Suprapubic skin (tissue), 4 donors: ENCODE measurements around the gene SATB1. TPM values are rescaled to one million over a fixed set of nuclear protein-coding genes. Genes with fewer than 3 reads are reported as not detected.

ENCODE experiments used
- DNase-seq, 2 donors: peaks; one replicate each; pipeline ENCODE4 v3.0.0-alpha.2; 2019; ENCODE audit warnings: low spot score in 2 of 2
- H3K27ac ChIP-seq: fragments of 200-600 bp; sonication (generic); one replicate; pipeline ENCODE4 v1.5.1; 2019
- H3K27me3 ChIP-seq: fragments of 200-600 bp; sonication (generic); one replicate; pipeline ENCODE4 v1.5.1; 2019
- H3K36me3 ChIP-seq: fragments of 200-600 bp; sonication (generic); one replicate; pipeline ENCODE4 v1.5.1; 2019
- H3K4me1 ChIP-seq: fragments of 200-600 bp; sonication (generic); one replicate; pipeline ENCODE4 v1.5.1; 2019
- H3K4me3 ChIP-seq: fragments of 200-600 bp; sonication (generic); one replicate; pipeline ENCODE4 v1.5.1; 2019; ENCODE audit warnings: mild to moderate bottlenecking
- H3K9me3 ChIP-seq: fragments of 200-600 bp; sonication (generic); one replicate; pipeline ENCODE4 v1.5.1; 2019
- CTCF ChIP-seq, 2 donors: fragments of 200-600 bp in 1 of 2; fragments of 450-650 bp in 1 of 2; sonication (generic) in 1 of 2; IDR thresholded peaks; one replicate each; pipeline ENCODE4 v1.5.1; 2016 to 2019; ENCODE audit warnings: antibody characterized with exemption in 2 of 2, mild to moderate bottlenecking in 1 of 2, moderate library complexity in 1 of 2
- EP300 ChIP-seq: sonication (generic); formaldehyde crosslinking; IDR thresholded peaks from one replicate; pipeline ENCODE4 v1.6.1; 2017; ENCODE audit warnings: antibody characterized with exemption
- POLR2A ChIP-seq, 2 donors: fragments of 450-650 bp; IDR thresholded peaks; one replicate each; pipeline ENCODE4 v1.6.1; 2017; ENCODE audit warnings: antibody characterized with exemption in 2 of 2, mild to moderate bottlenecking in 2 of 2, moderate library complexity in 2 of 2
- POLR2AphosphoS5 ChIP-seq, 3 donors: sonication (generic); formaldehyde crosslinking; IDR thresholded peaks; one replicate each; pipeline ENCODE4 v1.6.1; 2017; ENCODE audit warnings: antibody characterized with exemption in 3 of 3
- WGBS: methylation state at CpG from one replicate; pipeline ENCODE4 v1.1.5; 2018; 5-methylcytosine and 5-hydroxymethylcytosine counted together
- total RNA-seq, 4 donors: library from RNA; depleted of rRNA; stranded (reverse); fragments of >200 nt; gene quantifications; one replicate each; pipeline ENCODE4 v1.1.0, GENCODE V29; 2016

SATB1 gene
- total RNA-seq, 4 donors from 2014 or later = 27.2 to 68.1 (median 34.6) TPM

GRCh38 chr3:18410205-18410604 lies 14.9 kb downstream of the SATB1 start:
- H3K27ac ChIP-seq = no peak overlapping the region
- TF ChIP-seq CTCF (IDR thresholded peaks at IDR 0.05) = no peak
- TF ChIP-seq EP300 = no peak
- no peak for TF ChIP-seq POLR2A (IDR thresholded peaks at IDR 0.05)
- TF ChIP-seq POLR2AphosphoS5 (IDR thresholded peaks at IDR 0.05) = no peak
- H3K4me3 ChIP-seq = no peak overlapping the region
- no peaks in the 10 kb centered on the region for H3K27me3 ChIP-seq
- DNase-seq = no peak
- no peaks in the 10 kb centered on the region for H3K4me1 ChIP-seq
- 80% methylated on average over 6 of the region's 6 CpGs for WGBS
- peaks cover 13% of the 10 kb centered on the region for H3K36me3 ChIP-seq
- H3K9me3 ChIP-seq = no peaks in the 10 kb centered on the region

GRCh38 chr3:18409266-18409665 lies 15.9 kb downstream of the SATB1 start:
- 81% methylated on average over 2 of the region's 2 CpGs for WGBS
- no peak overlapping the region for H3K27ac ChIP-seq
- H3K36me3 ChIP-seq = peaks cover 3% of the 10 kb centered on the region
- no peak for DNase-seq
- no peak overlapping the region for H3K4me3 ChIP-seq
- no peaks in the 10 kb centered on the region for H3K9me3 ChIP-seq
- no peaks in the 10 kb centered on the region for H3K4me1 ChIP-seq
- H3K27me3 ChIP-seq = no peaks in the 10 kb centered on the region
- TF ChIP-seq CTCF (IDR thresholded peaks at IDR 0.05) = no peak
- TF ChIP-seq POLR2A (IDR thresholded peaks at IDR 0.05) = no peak
- no peak for TF ChIP-seq EP300

GRCh38 chr3:18405141-18405540 lies 20.0 kb downstream of the SATB1 start:
- no peaks in the 10 kb centered on the region for H3K4me1 ChIP-seq
- WGBS = 73% methylated on average over 3 of the region's 3 CpGs
- H3K27ac ChIP-seq = no peak overlapping the region
- no peaks in the 10 kb centered on the region for H3K9me3 ChIP-seq
- no peak overlapping the region for H3K4me3 ChIP-seq
- no peaks in the 10 kb centered on the region for H3K27me3 ChIP-seq
- no peaks in the 10 kb centered on the region for H3K36me3 ChIP-seq
- TF ChIP-seq CTCF (IDR thresholded peaks at IDR 0.05) (no peak), POLR2AphosphoS5 (IDR thresholded peaks at IDR 0.05) (no peak), POLR2A (IDR thresholded peaks at IDR 0.05) (no peak), EP300 (no peak)
- no peak for DNase-seq

GRCh38 chr3:18403061-18403460 lies 22.1 kb downstream of the SATB1 start:
- no peaks in the 10 kb centered on the region for H3K36me3 ChIP-seq
- WGBS = 90% methylated on average over 2 of the region's 2 CpGs
- no peak overlapping the region for H3K27ac ChIP-seq
- H3K4me3 ChIP-seq = no peak overlapping the region
- H3K27me3 ChIP-seq = no peaks in the 10 kb centered on the region
- no peaks in the 10 kb centered on the region for H3K9me3 ChIP-seq
- no peak for DNase-seq
- no peaks in the 10 kb centered on the region for H3K4me1 ChIP-seq
- no peak for TF ChIP-seq POLR2A (IDR thresholded peaks at IDR 0.05)
- no peak for TF ChIP-seq POLR2AphosphoS5 (IDR thresholded peaks at IDR 0.05)
- no peak for TF ChIP-seq CTCF (IDR thresholded peaks at IDR 0.05)
- no peak for TF ChIP-seq EP300

GRCh38 chr3:18402239-18402799 lies 22.8 kb downstream of the SATB1 start:
- H3K4me3 ChIP-seq = no peak overlapping the region
- H3K27ac ChIP-seq = no peak overlapping the region
- 61% methylated on average over 3 of the region's 3 CpGs for WGBS
- no peak for DNase-seq
- no peaks in the 10 kb centered on the region for H3K4me1 ChIP-seq
- H3K9me3 ChIP-seq = no peaks in the 10 kb centered on the region
- H3K27me3 ChIP-seq = no peaks in the 10 kb centered on the region
- TF ChIP-seq CTCF (IDR thresholded peaks at IDR 0.05) = no peak
- no peak for TF ChIP-seq EP300
- no peak for TF ChIP-seq POLR2A (IDR thresholded peaks at IDR 0.05)
- no peak for TF ChIP-seq POLR2AphosphoS5 (IDR thresholded peaks at IDR 0.05)
- H3K36me3 ChIP-seq = no peaks in the 10 kb centered on the region
